ENCODE results near the gene EIF4G3.
"Not testable (repeated sequence)": the region's sequence is repeated elsewhere in the genome, so short reads cannot be mapped to it uniquely, and the experiment has no call there.

Gene EIF4G3

DNA sequence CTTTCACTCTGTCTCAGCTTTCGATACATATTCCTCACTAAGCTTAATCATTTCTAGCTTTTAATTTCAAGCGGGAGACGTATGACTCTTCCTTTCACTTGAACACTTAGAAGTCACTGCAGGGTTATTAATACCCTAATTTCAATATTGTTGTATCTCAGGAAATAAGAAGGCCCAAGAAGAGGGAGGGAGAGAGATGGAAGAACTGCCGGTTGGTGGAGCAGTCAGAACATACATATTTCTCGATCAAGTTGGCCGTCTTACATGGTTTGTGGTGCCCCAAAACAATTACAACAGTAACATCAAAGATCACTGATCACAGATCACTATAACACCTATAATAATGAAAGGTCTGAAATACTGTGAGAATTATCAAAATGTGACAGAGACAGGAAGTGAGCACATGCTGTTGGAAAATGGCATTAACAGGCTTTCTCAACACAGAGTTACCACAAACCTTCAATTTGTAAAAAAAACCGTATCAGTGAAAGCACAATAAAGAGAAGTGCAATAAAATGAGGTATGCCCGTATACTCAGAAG is 244.2 kb downstream of the EIF4G3 start:
- DNase-seq = no peak

DNA sequence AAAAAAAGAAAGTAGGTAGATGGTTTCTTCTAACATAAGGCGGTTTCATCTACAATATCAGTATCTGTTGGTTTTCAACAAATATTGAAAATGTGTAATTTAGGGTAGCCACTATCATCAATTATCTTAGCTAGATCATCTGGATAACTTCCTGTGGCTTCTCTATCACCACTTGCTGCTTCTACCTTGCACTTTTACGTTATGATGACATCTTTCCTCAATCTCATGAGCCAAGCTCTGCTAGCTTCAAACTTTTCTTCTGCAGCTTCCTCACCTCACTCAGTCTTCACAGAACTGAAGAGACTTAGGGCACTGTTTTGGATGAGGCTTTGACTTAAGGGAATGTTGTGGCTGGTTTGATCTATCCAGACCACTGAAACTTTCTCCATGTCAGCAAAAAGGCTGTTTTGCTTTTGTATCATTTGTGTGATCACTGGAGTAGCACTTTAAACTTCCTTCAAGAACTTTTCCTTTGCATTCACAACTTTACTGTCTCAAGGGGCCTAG is 244.7 kb downstream of the EIF4G3 start:
- DNase-seq = no peak

DNA sequence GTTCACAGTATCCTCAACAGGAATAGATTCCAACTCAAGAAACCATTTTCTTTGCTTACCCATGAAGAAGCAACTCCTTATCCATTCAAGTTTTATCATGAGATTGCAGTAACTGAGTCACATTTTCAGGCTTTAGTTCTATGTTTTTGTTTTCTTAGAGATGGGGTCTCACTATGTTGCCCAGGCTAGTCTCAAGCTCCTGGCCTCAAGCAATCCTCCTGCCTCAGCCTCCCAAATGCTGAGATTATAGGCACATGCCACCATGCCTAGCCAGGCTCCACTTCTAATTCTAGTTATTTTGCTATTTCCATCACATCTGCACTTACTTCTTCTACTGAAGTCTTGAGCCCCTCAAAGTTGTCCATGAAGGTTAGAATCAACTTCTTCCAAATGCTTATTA is 246.3 kb downstream of the EIF4G3 start:
- no peak for DNase-seq

DNA sequence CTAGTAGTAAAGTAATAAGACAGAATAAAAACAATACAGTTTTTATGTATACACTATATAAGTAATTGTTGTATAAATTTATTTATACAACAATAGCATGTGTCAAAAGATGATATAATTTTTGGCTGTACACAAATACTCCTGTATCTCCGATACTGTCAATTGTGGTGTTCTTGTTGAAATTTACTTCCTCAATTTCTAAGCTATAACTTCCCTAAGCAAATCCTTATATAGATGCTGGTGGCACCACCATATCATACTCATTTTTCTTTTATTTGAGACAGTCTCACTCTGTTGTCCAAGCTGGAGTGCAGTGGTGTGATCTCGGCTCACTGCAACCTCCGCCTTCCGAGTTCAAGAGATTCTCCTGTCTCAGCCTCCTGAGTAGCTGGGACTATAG is 248.6 kb downstream of the EIF4G3 start:
- no peak for DNase-seq

GRCh38 chr1:20921285-20921684 is 255.4 kb downstream of the EIF4G3 start:
- DNase-seq = no peak

- DNase-seq = no peak
These were observed 263.5 kb downstream of the EIF4G3 start for GRCh38 chr1:20913242-20913641.

DNA sequence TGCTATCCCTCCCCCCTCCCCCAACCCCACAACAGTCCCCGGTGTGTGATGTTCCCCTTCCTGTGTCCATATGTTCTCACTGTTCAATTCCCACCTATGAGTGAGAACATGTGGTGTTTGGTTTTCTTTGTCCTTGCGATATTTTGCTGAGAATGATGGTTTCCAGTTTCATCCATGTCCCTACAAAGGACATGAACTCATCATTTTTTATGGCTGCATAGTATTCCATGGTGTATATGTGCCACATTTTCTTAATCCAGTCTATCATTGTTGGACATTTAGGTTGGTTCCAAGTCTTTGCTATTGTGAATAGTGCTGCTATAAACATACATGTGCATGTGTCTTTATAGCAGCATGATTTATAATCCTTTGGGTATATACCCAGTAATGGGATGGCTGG is 269.2 kb downstream of the EIF4G3 start:
- not testable (repeated sequence) for DNase-seq

DNA sequence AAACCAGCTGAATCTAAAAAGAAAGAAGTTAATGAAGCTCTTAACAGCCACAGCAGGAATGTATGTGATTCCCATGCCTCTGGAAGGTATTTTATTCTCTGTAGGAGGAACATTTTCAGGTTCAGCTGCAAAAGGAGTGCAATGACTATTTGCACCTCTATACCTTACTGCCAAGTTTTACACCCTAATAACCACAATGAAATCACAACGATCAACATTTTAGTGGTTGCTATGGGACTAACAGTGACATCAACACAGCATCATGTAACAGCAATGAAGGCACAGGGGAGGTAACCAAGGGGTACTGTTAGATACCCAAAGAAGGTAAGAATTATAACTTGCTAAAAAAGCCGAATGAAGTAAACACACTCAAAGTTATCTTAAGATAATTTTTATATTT is 273.3 kb downstream of the EIF4G3 start:
- DNase-seq = no peak

- DNase-seq = no peak
These were observed 276.6 kb downstream of the EIF4G3 start for GRCh38 chr1:20900056-20900455.

GRCh38 chr1:20899154-20899972 is 277.3 kb downstream of the EIF4G3 start:
- DNase-seq = no peak

DNA sequence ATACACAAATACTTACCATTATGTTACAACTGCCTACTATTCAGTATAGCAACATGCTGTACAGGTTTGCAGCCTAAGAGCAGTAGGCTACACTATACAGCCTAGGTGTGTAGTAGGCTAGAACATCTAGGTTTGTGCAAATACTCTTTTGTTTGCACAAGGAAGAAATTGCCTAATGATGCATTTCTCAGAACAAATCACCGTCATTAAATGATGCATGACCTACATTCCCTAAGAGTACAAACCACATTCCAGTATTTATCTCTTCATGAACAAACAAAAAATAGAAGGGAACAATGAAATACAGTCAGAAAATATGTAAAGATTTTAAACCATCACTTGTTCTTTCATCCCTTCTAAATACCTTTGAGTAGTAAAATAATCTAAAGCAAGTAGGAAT is 279.9 kb downstream of the EIF4G3 start:
- no peak for DNase-seq

DNA sequence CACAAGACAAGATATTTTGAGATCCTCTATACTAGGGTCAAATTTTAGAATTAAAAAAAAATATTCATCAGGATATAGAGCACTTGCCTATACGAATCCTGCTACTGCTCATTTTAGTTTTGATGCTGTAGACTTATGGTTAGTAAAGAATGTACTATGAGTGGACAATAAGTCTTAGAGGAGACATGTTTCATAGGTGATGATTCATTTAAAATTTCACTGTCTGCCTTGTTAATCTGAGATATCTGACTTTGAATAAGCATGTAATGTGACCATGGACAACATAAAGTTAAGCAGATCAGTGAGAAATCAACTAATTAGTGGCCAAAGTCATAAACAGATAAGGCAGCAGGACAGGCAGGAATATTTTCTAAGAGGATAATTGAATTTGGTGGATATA is 282.8 kb downstream of the EIF4G3 start:
- DNase-seq = no peak

DNA sequence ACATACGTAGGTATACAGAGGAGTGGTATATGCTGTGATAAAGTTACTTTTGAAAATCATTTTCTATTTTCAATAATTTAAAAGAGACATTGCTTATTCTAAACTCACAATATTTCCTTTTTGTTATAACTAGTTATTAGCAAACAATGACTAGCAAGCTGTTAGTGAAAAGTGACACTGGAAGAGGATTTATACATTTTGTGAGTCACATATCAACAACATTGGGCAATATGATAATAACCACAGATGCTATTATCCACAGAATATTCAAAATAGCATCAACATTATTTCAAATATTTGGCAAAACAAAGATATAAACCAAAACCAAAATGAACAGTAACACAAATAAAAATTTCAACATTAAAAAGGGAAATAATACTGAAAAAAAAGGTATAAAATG is 285.6 kb downstream of the EIF4G3 start:
- DNase-seq = no peak

- DNase-seq = no peak
These were observed 289.5 kb downstream of the EIF4G3 start for GRCh38 chr1:20887246-20887645.

DNA sequence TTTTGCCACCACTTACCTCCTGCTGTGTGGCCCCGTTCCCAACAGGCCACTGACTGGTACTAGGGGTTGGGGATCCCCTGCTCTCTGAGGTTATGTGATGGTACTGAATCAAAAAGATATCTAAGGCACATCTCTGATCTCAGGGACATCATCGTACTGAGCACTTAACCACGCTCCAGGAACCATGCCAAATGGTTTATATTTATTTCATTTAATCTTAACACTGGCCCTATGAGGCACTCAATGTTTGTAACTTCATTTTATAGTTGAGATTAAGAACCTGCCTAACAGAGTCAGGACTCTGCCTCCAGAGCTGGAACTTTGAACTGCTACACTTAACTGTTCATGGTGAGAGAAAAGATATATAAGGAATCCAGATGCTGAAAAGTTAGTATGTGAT is 291.6 kb downstream of the EIF4G3 start:
- DNase-seq = no peak

GRCh38 chr1:20884513-20884912 is 292.2 kb downstream of the EIF4G3 start:
- no peak for DNase-seq

GRCh38 chr1:20883766-20884165 is 292.9 kb downstream of the EIF4G3 start:
- no peak for DNase-seq

DNA sequence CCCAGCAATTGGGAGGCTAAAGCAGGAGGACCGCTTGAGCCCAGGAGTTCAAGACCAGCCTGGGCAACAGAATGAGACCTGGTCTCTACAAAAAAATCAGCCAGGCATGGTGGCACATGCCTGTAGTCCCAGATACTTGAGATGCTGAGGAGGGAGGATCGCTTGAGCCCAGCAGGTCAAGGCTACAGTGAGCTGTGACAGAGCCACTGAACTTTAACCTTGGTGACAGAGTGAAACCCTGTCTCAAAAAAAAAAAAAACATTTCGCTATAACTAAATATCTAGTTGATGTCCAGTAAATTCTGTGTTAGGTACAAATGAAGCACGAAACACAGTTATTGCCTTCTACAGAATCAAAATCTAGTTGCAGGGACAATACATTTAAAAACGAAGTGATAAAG is 293.9 kb downstream of the EIF4G3 start:
- DNase-seq = no peak

DNA sequence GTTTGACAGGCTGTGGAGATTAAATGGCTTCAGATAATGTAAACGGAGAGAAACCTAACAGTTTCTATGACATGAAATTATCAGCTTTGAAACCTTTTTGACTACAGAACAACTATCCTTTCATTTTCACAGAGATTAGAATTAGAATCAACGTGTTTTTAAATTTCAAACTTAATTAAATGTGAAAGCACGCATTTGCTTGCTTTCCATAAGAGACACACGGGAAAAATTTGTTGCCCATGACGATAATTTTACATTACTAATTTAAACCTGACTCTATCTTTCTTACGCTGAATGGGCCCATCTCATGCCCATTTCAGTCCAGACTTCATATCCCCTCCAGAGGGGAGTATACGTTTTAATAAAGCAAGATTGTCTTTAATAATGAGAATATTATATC is 297.9 kb downstream of the EIF4G3 start:
- DNase-seq = no peak

GRCh38 chr1:20875198-20875973 is 301.3 kb downstream of the EIF4G3 start:
- no peak for DNase-seq

DNA sequence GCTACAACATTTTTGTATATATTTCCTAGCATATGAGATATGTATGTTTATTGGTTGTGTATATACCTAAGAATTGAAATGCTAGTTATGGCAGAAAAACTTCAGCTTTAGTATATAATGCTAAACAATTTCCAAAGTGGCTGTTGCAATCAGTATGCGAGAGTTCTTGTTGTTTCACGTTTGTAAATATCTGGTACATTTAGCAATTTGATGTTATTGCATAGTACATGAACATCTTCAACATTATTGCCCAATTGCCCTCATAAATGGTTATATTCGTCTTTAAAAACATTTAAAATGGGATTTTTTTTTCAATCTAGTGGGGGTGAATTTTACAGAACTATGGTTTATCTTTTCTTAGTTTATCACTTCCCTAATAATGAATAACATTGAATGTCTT is 303.4 kb downstream of the EIF4G3 start:
- DNase-seq = no peak

- DNase-seq = no peak
These were observed 305.3 kb downstream of the EIF4G3 start for GRCh38 chr1:20871419-20871818.

DNA sequence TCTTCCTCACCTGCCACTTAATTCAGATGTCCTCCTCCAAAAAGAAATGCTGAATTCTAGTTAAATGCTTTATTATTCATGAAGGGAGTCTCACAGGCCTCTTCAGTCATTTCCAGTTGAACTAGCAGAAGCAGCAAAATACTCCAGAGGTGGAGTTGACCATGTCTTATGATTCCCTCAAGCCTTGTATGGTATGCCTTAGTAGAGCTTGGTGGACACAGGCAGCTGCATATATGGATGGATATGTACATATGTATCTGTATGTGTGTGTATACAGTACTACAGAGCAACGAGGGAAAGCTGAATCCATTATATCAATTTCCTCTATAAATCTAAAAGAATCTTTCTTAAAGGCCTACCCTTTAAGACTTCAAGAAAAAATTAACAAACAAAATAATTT is 306.0 kb downstream of the EIF4G3 start:
- no peak for DNase-seq

- DNase-seq = no peak
These were observed 308.4 kb downstream of the EIF4G3 start for GRCh38 chr1:20868263-20868662.

All from stimulated activated CD4-positive, alpha-beta T cell treated with anti-CD3 and anti-CD28 coated beads, Interleukin-4, amount 100 ng/mL, for 4 hours (primary cell).